Measurements from ENCODE around the gene SPTB. TPM values are rescaled to one million over a fixed set of nuclear protein-coding genes. Genes with fewer than 3 reads are reported as not detected.

SPTB gene
- total RNA-seq, 4 donors from 2014 or later: 0.17 to 7.5 (median 1.1) TPM

- no peak for TF ChIP-seq CTCF (IDR thresholded peaks at IDR 0.05; ENCODE audit: low read depth)
Observed at GRCh38 chr14:64821651-64822050, 58.1 kb downstream of the SPTB start.

GRCh38 chr14:64818151-64818550 is 61.6 kb downstream of the SPTB start:
- no peak for TF ChIP-seq CTCF (IDR thresholded peaks at IDR 0.05; ENCODE audit: low read depth)

- no peak for TF ChIP-seq CTCF (IDR thresholded peaks at IDR 0.05; ENCODE audit: low read depth)
Observed at GRCh38 chr14:64817631-64818030, 62.1 kb downstream of the SPTB start.

- TF ChIP-seq CTCF (IDR thresholded peaks at IDR 0.05; ENCODE audit: low read depth): no peak
Observed at GRCh38 chr14:64816221-64816783, 63.4 kb downstream of the SPTB start.

GRCh38 chr14:64815257-64815656 is 64.5 kb downstream of the SPTB start:
- TF ChIP-seq CTCF (IDR thresholded peaks at IDR 0.05; ENCODE audit: low read depth): no peak

GRCh38 chr14:64812412-64812811 is 67.3 kb downstream of the SPTB start:
- TF ChIP-seq CTCF (IDR thresholded peaks at IDR 0.05; ENCODE audit: low read depth): no peak

GRCh38 chr14:64811676-64812075 is 68.0 kb downstream of the SPTB start:
- TF ChIP-seq CTCF (IDR thresholded peaks at IDR 0.05; ENCODE audit: low read depth): no peak

Measured in subcutaneous adipose tissue (tissue), 4 donors.